ENCODE measurements around the gene PANK4.
A peak's percentile ranks its signal among the peaks of the same experiment; 100 is the strongest.

PANK4 gene

GRCh38 chr1:2529784-2530512 lies 3.6 kb upstream of the PANK4 start, which contains the start of gene HES5:
Gene HES5, minus strand, starts transcription at chr1:2530263. Its CDS starts 99 bp downstream, at chr1:2530164.
- Histone ChIP-seq H3K27ac (peak within 1 kb of the TSS; percentile 79 to 84), H3K27me3 (peaks cover 0 to 11% of the 10 kb centered on the region in 2 donors), H3K36me3 (no peaks in the 10 kb centered on the region), H3K4me1 (peaks cover 15 to 61% (median 58%) of the 10 kb centered on the region in 4 donors), H3K4me3 (peak within 1 kb of the TSS; percentile 49 to 53), H3K9me3 (no peaks in the 10 kb centered on the region)
- TF ChIP-seq, protein P1, sequence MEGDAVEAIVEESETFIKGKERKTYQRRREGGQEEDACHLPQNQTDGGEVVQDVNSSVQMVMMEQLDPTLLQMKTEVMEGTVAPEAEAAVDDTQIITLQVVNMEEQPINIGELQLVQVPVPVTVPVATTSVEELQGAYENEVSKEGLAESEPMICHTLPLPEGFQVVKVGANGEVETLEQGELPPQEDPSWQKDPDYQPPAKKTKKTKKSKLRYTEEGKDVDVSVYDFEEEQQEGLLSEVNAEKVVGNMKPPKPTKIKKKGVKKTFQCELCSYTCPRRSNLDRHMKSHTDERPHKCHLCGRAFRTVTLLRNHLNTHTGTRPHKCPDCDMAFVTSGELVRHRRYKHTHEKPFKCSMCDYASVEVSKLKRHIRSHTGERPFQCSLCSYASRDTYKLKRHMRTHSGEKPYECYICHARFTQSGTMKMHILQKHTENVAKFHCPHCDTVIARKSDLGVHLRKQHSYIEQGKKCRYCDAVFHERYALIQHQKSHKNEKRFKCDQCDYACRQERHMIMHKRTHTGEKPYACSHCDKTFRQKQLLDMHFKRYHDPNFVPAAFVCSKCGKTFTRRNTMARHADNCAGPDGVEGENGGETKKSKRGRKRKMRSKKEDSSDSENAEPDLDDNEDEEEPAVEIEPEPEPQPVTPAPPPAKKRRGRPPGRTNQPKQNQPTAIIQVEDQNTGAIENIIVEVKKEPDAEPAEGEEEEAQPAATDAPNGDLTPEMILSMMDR (IDR thresholded peaks at IDR 0.05): no peak
- intact Hi-C loops (cut with DNase I; ENCODE audit: low total_unique reads): loop anchor here (2.0 to 5.0 kb wide), 3 partner anchors 17 to 335 kb away; partner anchors contain the start of genes FAAP20, MORN1 and RER1
- no peak for DNase-seq

- H3K4me1 ChIP-seq: peaks cover 15 to 68% (median 66%) of the 10 kb centered on the region in 4 donors
- peak in 1 of 2 donors; percentile 79 for DNase-seq
- no peaks in the 10 kb centered on the region for H3K9me3 ChIP-seq
- H3K4me3 ChIP-seq: peak overlapping the region; percentile 49 to 53
- H3K27ac ChIP-seq: peak overlapping the region; percentile 79 to 84
- no peaks in the 10 kb centered on the region for H3K36me3 ChIP-seq
- intact Hi-C loops (cut with DNase I; ENCODE audit: low total_unique reads): loop anchor here (2.0 to 5.0 kb wide), 2 partner anchors 137 to 334 kb away; partner anchors contain the start of genes FAAP20, MORN1 and RER1
- TF ChIP-seq, protein P1 (IDR thresholded peaks at IDR 0.05): no peak
- H3K27me3 ChIP-seq: peaks cover 0 to 11% of the 10 kb centered on the region in 2 donors
Observed at GRCh38 chr1:2528966-2529783, 2.8 kb upstream of the PANK4 start.

DNA sequence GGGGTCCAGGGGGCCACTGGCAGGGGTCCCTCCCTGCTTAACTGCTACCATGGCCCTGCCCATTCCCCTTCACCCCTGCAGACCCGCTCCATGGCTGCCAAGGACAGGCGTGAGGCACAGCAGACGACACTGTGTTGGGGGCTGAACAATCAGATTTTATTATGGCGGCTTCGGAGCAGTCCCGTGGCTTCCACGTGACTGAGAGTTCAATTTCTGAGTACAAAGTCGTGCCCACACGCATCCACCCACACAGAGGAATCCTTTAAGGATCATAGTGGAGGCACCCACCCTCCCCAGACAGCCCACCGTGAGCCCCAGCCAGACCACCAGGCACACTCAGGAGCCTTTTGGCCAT lies 2.2 kb upstream of the PANK4 start:
- Histone ChIP-seq H3K4me3 (peak overlapping the region; percentile 49 to 53), H3K4me1 (peaks cover 15 to 73% (median 69%) of the 10 kb centered on the region in 4 donors), H3K9me3 (no peaks in the 10 kb centered on the region), H3K27ac (peak overlapping the region; percentile 79 to 84), H3K36me3 (no peaks in the 10 kb centered on the region), H3K27me3 (peaks cover 0 to 11% of the 10 kb centered on the region in 2 donors)
- intact Hi-C loops (cut with DNase I; ENCODE audit: low total_unique reads): loop anchor here (2.0 to 5.0 kb wide), 2 partner anchors 136 to 334 kb away; partner anchors contain the start of genes FAAP20, MORN1 and RER1
- no peak for DNase-seq
- TF ChIP-seq, protein P1 (IDR thresholded peaks at IDR 0.05): no peak

GRCh38 chr1:2528016-2528415 lies 1.6 kb upstream of the PANK4 start:
- peak overlapping the region; percentile 79 to 84 for H3K27ac ChIP-seq
- peaks cover 0 to 11% of the 10 kb centered on the region in 2 donors for H3K27me3 ChIP-seq
- H3K4me1 ChIP-seq: peaks cover 15 to 75% (median 69%) of the 10 kb centered on the region in 4 donors
- peak overlapping the region; percentile 49 to 53 for H3K4me3 ChIP-seq
- DNase-seq: peak; percentile 63 to 97
- H3K36me3 ChIP-seq: no peaks in the 10 kb centered on the region
- intact Hi-C loops (cut with DNase I; ENCODE audit: low total_unique reads): loop anchor here (2.0 to 5.0 kb wide), 2 partner anchors 136 to 333 kb away; partner anchors contain the start of genes FAAP20, MORN1 and RER1
- TF ChIP-seq, protein P1 (IDR thresholded peaks at IDR 0.05): no peak
- no peaks in the 10 kb centered on the region for H3K9me3 ChIP-seq

- peaks cover 0 to 11% of the 10 kb centered on the region in 2 donors for H3K27me3 ChIP-seq
- H3K27ac ChIP-seq: peak overlapping the region; percentile 79 to 84
- no peaks in the 10 kb centered on the region for H3K9me3 ChIP-seq
- H3K4me3 ChIP-seq: no peak overlapping the region
- TF ChIP-seq, protein P1 (IDR thresholded peaks at IDR 0.05): no peak
- intact Hi-C loops (cut with DNase I; ENCODE audit: low total_unique reads): loop anchor here (5.0 kb wide), 1 partner anchor 135 kb away; the partner anchor contains the start of genes MORN1 and RER1
- DNase-seq: no peak
- H3K4me1 ChIP-seq: peaks cover 15 to 74% (median 69%) of the 10 kb centered on the region in 4 donors
- H3K36me3 ChIP-seq: no peaks in the 10 kb centered on the region
Observed at GRCh38 chr1:2527556-2527860, 1.1 kb upstream of the PANK4 start.
